ENCODE results near the gene PREX1.

PREX1 gene

DNA sequence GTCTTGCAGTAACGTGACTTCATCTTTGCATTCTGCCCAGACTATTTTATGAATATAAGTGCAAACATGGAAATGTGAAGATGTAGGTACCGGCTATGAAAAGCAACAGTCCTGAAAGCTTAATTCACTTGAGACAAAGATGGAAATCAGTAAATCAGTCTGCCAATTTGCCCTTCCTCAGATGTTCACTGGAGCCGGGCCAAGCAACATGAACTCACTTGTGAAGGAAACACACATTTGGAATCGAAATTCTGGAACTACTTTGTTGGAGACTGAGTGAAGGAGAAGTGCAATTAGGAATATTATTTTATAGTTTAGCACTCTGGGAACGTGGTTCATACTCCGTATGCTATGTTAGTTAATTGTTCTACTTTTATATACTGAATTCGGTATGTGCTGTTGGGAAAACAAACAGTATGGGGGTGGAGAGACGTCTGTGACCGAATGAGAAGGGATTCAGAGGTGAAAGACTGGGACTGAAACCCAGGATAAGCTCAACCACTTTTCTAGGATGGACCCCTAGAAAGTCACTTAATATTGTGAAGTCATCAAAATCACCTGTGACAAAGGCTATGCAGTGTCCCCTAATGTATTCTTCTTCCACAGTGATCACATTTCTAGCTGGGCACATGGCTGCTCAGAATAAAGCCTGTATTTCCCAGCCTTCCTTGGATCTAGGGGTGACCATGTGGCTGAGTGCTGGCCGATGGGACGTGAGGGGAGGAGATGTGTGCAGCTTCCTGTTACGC, 95.5 kb downstream of the PREX1 start:
- no peak for DNase-seq

- no peak for DNase-seq
Measured at GRCh38 chr20:48731536-48731935, 96.3 kb downstream of the PREX1 start.

DNA sequence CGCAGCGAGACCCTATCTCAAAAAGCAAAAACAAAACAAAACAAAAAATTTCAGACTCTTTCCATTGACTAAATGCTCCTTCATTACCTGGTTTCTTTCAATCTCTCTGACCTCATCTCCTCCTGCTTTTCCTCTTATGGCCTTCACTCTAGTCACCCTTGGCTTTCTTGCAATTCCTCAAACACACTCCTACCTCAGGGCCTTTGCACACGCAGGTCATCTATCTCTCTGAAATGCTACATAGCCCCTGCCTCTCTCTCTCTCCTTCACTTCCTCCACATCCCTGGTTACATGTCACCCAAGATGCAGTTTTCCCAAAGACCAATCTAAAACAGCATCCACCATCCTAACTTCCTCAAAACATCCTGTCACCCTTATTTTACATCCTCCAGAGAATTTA, 96.8 kb downstream of the PREX1 start:
- DNase-seq: no peak

GRCh38 chr20:48729538-48729937, 98.3 kb downstream of the PREX1 start:
- DNase-seq: no peak

DNA sequence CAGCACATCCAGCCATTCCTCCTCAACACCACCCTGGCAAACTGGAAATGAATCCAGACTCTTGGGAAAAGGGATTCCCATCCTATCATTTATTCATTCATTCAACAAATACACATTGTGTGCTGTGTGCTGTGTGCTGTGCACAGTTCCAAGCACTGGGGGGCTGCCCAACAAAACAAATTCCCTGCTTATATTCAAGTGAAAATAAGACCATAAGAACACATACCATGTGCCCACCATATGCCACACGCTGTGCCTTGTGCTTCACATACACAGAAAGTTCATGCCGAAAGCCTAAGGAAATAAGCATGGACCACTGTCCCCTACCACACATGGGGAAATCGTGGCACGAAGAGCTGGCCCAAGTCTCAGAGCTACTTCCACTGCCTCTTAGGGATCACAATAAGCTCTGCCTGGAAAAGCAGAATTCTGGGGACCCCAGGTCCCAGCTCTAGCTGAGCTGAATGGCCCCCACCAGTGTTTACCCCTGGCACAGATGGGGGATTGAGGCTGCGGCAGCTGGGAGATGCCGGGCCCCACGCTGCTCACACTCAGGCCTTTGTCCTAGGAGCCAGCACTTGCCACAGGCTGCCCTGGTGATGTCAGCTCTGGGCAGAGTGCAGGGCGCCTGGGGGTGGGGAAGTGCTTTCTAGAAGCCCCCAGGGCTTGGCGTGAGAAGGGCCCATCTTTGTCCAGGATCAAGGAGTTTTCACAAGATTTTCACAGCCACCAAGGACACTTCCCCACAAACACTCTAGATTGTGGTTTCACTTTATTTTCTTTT, 99.6 kb downstream of the PREX1 start:
- no peak for DNase-seq

DNA sequence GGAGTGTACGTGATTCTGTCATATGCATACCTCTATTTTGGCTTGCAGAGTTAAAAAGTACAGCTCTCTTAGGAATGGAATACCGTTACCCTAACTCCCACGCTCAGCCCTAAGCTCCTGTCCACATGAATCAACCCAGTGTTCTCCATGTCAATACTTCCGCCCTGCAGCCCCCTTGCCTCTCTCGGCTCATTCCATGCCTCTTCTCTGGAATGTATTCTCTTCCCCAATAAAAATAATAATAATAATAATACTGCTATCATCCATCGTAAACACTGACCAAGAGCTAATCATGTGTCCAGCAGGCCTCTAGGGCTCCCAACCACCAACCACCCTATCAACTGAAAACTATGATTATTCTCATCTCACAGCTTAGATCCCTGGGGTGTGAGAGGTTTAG, 100.6 kb downstream of the PREX1 start:
- no peak for DNase-seq

GRCh38 chr20:48725555-48725991, 102.2 kb downstream of the PREX1 start:
- no peak for DNase-seq

DNA sequence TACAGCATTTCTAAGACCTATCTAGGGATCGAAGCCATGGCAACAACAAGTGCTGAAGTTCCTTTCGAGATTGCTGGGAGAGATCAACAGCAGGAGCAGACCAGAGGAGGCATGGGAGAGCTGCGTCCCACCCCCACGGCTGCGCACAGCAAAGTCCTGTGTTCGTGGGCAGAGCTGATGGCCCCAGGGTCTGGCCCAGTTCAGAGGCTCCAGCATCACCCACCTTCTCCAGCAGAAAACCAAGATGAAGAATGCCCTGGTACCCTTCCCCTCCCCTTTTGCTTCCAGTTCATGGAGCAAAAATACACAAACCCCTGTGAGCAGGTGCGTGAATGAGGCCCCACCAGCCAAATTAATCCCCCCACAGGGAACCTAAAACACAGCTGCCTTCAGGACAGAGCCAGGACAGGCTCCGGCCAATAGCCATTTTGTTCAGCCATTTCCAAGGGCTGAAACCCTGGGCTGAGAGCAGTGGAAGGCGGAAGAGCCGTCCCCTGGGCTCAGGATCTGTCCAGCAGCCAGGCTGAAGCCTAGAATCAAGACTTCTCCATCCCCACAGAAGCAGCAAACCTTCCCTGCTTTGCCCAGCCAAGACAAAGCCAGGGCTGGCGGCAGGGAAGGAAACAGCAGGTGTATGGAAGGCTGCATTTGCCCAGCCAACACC, 102.8 kb downstream of the PREX1 start:
- DNase-seq: no peak

GRCh38 chr20:48724382-48724781, 103.4 kb downstream of the PREX1 start:
- DNase-seq: no peak

- DNase-seq: no peak
Measured at GRCh38 chr20:48723308-48724264, 104.2 kb downstream of the PREX1 start.

DNA sequence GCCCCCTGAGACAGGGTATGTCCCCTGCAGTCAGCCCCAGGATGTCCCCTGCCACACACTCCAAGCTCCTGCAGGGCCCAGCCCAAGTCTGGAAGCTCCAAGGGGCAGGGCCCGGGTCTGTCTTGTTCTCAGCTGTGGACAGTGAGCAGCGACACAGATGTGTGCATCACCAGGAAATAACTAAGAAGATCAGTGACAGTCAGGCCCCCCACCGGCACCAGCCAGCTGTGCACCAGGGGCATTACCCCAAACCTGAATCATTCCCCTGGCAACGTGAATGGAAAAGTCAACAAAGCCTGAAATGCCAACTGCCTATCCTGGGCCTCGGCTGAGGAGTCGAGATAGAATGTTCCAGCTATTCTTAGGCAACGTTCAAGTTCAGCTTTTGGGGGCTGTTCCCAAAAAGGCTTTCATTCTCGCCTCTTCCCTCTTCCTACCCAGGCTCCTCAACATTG, 105.0 kb downstream of the PREX1 start:
- DNase-seq: no peak

DNA sequence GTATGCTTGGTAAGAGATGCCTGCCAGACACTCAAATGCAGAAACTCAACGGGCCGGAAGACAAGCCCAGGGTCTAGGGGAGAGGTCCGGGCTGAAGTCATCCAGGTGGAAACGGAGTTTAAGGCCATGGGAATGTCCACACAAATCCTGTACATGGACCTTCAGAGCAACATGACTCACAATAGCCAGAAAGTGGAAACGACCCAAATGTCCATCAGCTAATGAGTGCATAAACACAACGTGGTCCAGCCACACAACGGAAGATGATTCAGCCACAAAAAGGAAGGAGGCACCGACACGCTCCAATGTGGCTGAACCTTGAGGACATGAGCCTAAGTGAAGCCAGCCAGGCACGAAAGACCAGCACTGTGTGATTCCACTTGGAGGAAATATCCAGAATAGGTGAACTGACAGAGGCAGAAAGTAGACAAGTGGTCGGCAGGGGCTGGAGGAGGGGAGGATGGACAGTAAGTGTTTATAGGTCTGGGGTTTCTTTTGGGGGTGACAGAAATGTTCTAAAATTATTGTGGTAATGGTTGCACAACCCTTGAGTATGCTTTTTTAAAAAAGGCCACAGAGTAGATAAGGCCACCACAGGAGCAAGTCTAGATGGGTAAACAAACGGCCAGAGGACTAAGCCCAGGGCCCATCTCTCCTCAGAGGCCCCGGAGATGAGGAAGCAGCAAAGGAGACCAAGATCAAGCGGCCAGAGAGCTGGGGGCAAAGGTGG, 105.6 kb downstream of the PREX1 start:
- no peak for DNase-seq

- DNase-seq: no peak
Measured at GRCh38 chr20:48721324-48722001, 106.3 kb downstream of the PREX1 start.

DNA sequence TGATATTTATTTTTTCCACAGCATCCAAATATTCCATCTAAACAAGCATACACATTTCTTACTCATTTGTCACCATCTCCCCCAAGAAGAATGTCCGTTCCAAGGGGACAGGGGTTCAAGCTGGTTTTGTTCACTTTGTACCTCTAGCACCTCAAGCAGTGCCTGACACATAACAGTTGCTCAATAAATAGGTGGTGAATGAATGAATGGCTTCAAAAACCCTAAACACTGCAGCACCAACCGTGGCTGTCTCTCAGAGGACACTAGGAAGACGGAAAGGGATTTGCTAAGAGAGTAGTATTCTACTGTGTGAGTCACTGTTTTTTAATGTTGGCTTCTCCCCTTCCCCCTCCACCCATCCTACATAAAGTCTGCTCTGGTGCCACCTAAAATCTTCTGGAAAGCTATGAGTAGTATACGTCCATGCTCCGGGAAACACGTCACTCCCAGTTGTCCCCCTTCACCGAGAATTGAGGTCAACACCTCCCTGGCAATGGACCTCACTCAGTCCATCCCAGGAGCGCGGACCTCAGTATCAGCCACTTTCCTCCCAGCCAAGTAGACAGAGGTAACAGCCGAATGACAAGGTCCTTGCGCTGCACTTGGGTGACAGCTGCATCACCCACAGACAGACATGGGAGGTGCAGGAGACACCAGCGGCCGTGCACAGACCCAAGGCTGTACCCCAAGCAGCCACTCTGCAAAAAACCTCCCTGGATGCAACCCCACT, 107.4 kb downstream of the PREX1 start:
- DNase-seq: no peak

GRCh38 chr20:48719598-48720255, 108.1 kb downstream of the PREX1 start:
- no peak for DNase-seq

GRCh38 chr20:48718786-48719578, 108.8 kb downstream of the PREX1 start:
- DNase-seq: peak in 1 of 2 experiments; percentile 6

- DNase-seq: no peak
Measured at GRCh38 chr20:48717680-48718223, 110.0 kb downstream of the PREX1 start.

GRCh38 chr20:48717095-48717672, 110.6 kb downstream of the PREX1 start:
- no peak for DNase-seq
